Measurements from ENCODE around the gene SEPTIN12.
A peak's percentile ranks its signal among the peaks of the same experiment; 100 is the strongest.
"Not testable (repeated sequence)": the region's sequence is repeated elsewhere in the genome, so short reads cannot be mapped to it uniquely, and the experiment has no call there.

The SEPTIN12 gene

GRCh38 chr16:4802659-4803287, 14.6 kb upstream of the SEPTIN12 start:
- DNase-seq: peak; percentile 70 to 98 (median 90)

GRCh38 chr16:4801962-4802658, 14.0 kb upstream of the SEPTIN12 start, which contains the start of gene ROGDI:
Gene ROGDI (minus strand): TSS chr16:4802633. CDS start chr16:4802571, 62 bp downstream.
- peak; percentile 78 to 91 (median 88) for DNase-seq

GRCh38 chr16:4801051-4801961, 13.2 kb upstream of the SEPTIN12 start:
- peak in 1 of 6 experiments; percentile 34 for DNase-seq

- DNase-seq: no peak
Observed at GRCh38 chr16:4800290-4801041, 12.3 kb upstream of the SEPTIN12 start.

- DNase-seq: no peak
Observed at GRCh38 chr16:4799171-4799855, 11.2 kb upstream of the SEPTIN12 start.

- no peak for DNase-seq
Observed at GRCh38 chr16:4798456-4798855, 10.3 kb upstream of the SEPTIN12 start.

GRCh38 chr16:4797805-4798252, 9.7 kb upstream of the SEPTIN12 start:
- no peak for DNase-seq

GRCh38 chr16:4796982-4797804, 9.0 kb upstream of the SEPTIN12 start:
- DNase-seq: no peak

GRCh38 chr16:4795828-4796572, 7.9 kb upstream of the SEPTIN12 start:
- DNase-seq: no peak

GRCh38 chr16:4795181-4795827, 7.2 kb upstream of the SEPTIN12 start, which contains the start of gene SMIM22:
Gene SMIM22 (plus strand): TSS chr16:4795369. CDS start chr16:4795735, 366 bp downstream.
- no peak for DNase-seq

GRCh38 chr16:4792951-4793513, 4.9 kb upstream of the SEPTIN12 start:
- no peak for DNase-seq

- no peak for DNase-seq
Observed at GRCh38 chr16:4790871-4791270, 2.7 kb upstream of the SEPTIN12 start.

GRCh38 chr16:4790261-4790660, 2.1 kb upstream of the SEPTIN12 start:
- no peak for DNase-seq

- no peak for DNase-seq
Observed at GRCh38 chr16:4788910-4789309, 765 bp upstream of the SEPTIN12 start.

GRCh38 chr16:4788489-4788889, 344 bp upstream of the SEPTIN12 start:
- DNase-seq: no peak

- DNase-seq: no peak
Observed at GRCh38 chr16:4787068-4787467, 1.1 kb downstream of the SEPTIN12 start.

- DNase-seq: no peak
Observed at GRCh38 chr16:4785758-4786433, 2.2 kb downstream of the SEPTIN12 start.

- not testable (repeated sequence) for DNase-seq
Observed at GRCh38 chr16:4784444-4784987, 3.6 kb downstream of the SEPTIN12 start.

Measured in stimulated activated naive CD4-positive, alpha-beta T cell (primary cell).